Neuronal stem cell (in vitro differentiated cells): ENCODE data around the gene COX8A.

Source experiments
- DNase-seq: peaks from one replicate; pipeline ENCODE4 v3.0.0-alpha.2; 2013; ENCODE audit warnings: low spot score
- H2AFZ ChIP-seq: one replicate; pipeline ENCODE4 v1.6.1; 2013; ENCODE audit warnings: mild to moderate bottlenecking, low read length, inconsistent platforms
- H2AK5ac ChIP-seq: 2 replicates; pipeline ENCODE4 v1.6.1; 2013; ENCODE audit warnings: low read depth, mild to moderate bottlenecking, inconsistent platforms, low read length, moderate library complexity, mixed read lengths
- H2BK120ac ChIP-seq: 2 replicates; pipeline ENCODE4 v1.6.1; 2013; ENCODE audit warnings: low read depth, mild to moderate bottlenecking, inconsistent platforms, low read length, moderate library complexity, mixed read lengths
- H2BK12ac ChIP-seq: one replicate; pipeline ENCODE4 v1.6.1; 2013; ENCODE audit warnings: low read length, inconsistent platforms
- H2BK15ac ChIP-seq: 2 replicates; pipeline ENCODE4 v1.6.1; 2013; ENCODE audit warnings: mild to moderate bottlenecking, low read length, inconsistent platforms, mixed read lengths
- H2BK5ac ChIP-seq: one replicate; pipeline ENCODE4 v1.6.1; 2013; ENCODE audit warnings: inconsistent platforms, mild to moderate bottlenecking, low read length, moderate library complexity
- H3K14ac ChIP-seq: one replicate; pipeline ENCODE4 v1.6.1; 2013; ENCODE audit warnings: low read length, inconsistent platforms
- H3K18ac ChIP-seq: 2 replicates; pipeline ENCODE4 v1.6.1; 2013; ENCODE audit warnings: low read length, inconsistent platforms
- H3K23ac ChIP-seq: 2 replicates; pipeline ENCODE4 v1.6.1; 2013; ENCODE audit warnings: low read depth, mild to moderate bottlenecking, mixed read lengths, low read length, inconsistent platforms; ENCODE audit not compliant: poor library complexity
- H3K27ac ChIP-seq: replicated peaks from 3 replicates; pipeline ENCODE4 v1.5.1; 2013; ENCODE audit warnings: low read length, inconsistent platforms
- H3K27me3 ChIP-seq, 3 experiments: 2 replicates each; pipeline ENCODE4 v1.6.1; 2013; ENCODE audit warnings: low read length in 3 of 3, mild to moderate bottlenecking in 2 of 3, inconsistent platforms in 1 of 3, low read depth in 1 of 3, mixed read lengths in 1 of 3, moderate library complexity in 1 of 3; ENCODE audit not compliant: control insufficient read depth in 3 of 3, insufficient read depth in 3 of 3
- H3K36me3 ChIP-seq, 2 donors: replicated peaks in 1 of 2; 2 replicates each; pipeline ENCODE4 v1.6.1; 2013; ENCODE audit warnings: low read length in 2 of 2; ENCODE audit not compliant: control insufficient read depth in 2 of 2, insufficient read depth in 2 of 2
- H3K4ac ChIP-seq: 2 replicates; pipeline ENCODE4 v1.6.1; 2013; ENCODE audit warnings: inconsistent platforms, mild to moderate bottlenecking, low read length, moderate library complexity
- H3K4me1 ChIP-seq, 2 donors: 1 replicate in 1 of 2; 2 replicates in 1 of 2; pipeline ENCODE4 v1.6.1; 2013; ENCODE audit warnings: low read length in 2 of 2, low read depth in 1 of 2; ENCODE audit not compliant: control insufficient read depth in 2 of 2, insufficient read depth in 1 of 2
- H3K4me2 ChIP-seq: one replicate; pipeline ENCODE4 v1.6.1; 2013; ENCODE audit warnings: mild to moderate bottlenecking, low read length, inconsistent platforms; ENCODE audit not compliant: insufficient read depth, poor library complexity, severe bottlenecking
- H3K4me3 ChIP-seq, 2 donors: 2 replicates each; pipeline ENCODE4 v1.5.1; 2013; ENCODE audit warnings: low read length in 2 of 2, mild to moderate bottlenecking in 2 of 2, inconsistent platforms in 1 of 2, moderate library complexity in 1 of 2
- H3K79me1 ChIP-seq: one replicate; pipeline ENCODE4 v1.6.1; 2013; ENCODE audit warnings: low read depth, mild to moderate bottlenecking, inconsistent platforms, low read length, moderate library complexity
- H3K9ac ChIP-seq: one replicate; pipeline ENCODE4 v1.6.1; 2013; ENCODE audit warnings: mild to moderate bottlenecking, low read depth, low read length, inconsistent platforms; ENCODE audit not compliant: poor library complexity
- H3K9me3 ChIP-seq, 2 donors: replicated peaks in 1 of 2; 2 replicates each; pipeline versions ENCODE3 to v1.6.1; 2013; ENCODE audit warnings: low read length in 2 of 2, mild to moderate bottlenecking in 2 of 2, inconsistent platforms in 1 of 2, low read depth in 1 of 2, mixed read lengths in 1 of 2, moderate library complexity in 1 of 2; ENCODE audit not compliant: control insufficient read depth in 2 of 2, insufficient read depth in 1 of 2
- H4K8ac ChIP-seq: one replicate; pipeline ENCODE4 v1.6.1; 2013; ENCODE audit warnings: low read depth, mild to moderate bottlenecking, inconsistent platforms, low read length, moderate library complexity
- H4K91ac ChIP-seq: one replicate; pipeline ENCODE4 v1.6.1; 2013; ENCODE audit warnings: low read length, low read depth, mild to moderate bottlenecking, inconsistent platforms; ENCODE audit not compliant: poor library complexity
- WGBS, 2 donors: extraction: QIAGEN DNeasy Blood & Tissue Kit; methylation state at CpG; one replicate each; pipeline ENCODE4 v1.1.7; 2013; ENCODE audit warnings: missing lambda C conversion rate in 2 of 2, mixed read lengths in 1 of 2; ENCODE audit not compliant: insufficient read length in 2 of 2, insufficient replicate concordance in 1 of 2; ENCODE audit errors: extremely low coverage in 2 of 2; 5-methylcytosine and 5-hydroxymethylcytosine counted together

Gene COX8A

DNA sequence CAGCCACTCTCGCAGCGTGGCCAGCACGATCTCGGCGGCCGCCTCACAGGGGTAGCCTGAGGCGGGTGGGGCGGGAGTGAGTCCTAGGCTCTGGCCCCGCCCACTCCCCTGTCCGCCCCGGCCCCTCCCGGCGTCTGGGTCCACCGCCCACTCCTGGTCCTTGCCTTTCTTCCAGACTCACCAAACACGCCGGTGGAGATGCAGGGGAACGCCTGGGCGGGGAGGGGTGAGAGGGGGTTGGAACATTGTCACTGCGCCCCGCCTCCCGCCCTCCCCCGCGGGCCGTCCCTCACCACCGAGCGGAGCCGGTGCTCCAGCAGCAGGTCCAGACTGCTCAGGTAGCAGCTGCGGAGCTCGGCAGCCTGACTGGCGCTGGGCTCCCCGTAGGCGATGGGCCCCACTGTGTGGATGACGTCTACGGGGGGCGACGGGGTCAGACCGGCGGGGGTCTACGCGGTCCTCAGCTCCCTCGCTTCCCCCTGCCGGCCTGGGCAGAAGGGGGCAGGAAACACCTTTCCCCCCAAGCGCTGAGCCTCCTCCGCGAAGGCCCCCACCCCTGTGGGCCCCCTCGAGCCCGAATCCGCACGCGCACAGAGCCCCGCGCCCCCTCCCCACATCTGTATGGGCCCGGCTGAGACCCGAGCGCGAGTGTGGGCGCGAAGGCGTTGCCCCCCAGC lies 25.1 kb downstream of the COX8A start:
- Histone ChIP-seq H2AK5ac (peak overlapping the region; percentile 75), H2AFZ (no peak overlapping the region), H2BK5ac (peak overlapping the region; percentile 75), H2BK15ac (peak overlapping the region; percentile 43), H3K14ac (peak overlapping the region; percentile 97), H3K79me1 (peaks cover 9% of the 10 kb centered on the region), H3K4ac (no peak overlapping the region), H3K36me3 (peaks cover 22 to 51% of the 10 kb centered on the region in 2 donors), H2BK120ac (peak overlapping the region; percentile 99), H3K9ac (peak overlapping the region; percentile 89), H3K27ac (no peak overlapping the region), H3K27me3 (peaks cover 0 to 28% (median 0%) of the 10 kb centered on the region in 3 experiments), H4K8ac (no peak overlapping the region), H3K4me1 (peaks cover 0 to 17% of the 10 kb centered on the region in 2 donors), H4K91ac (peak overlapping the region; percentile 9), H3K4me2 (peak overlapping the region; percentile 83), H3K4me3 (peak overlapping the region in 1 of 2 donors; percentile 67), H3K18ac (peak overlapping the region; percentile 94), H3K23ac (peak overlapping the region; percentile 96), H2BK12ac (no peak overlapping the region), H3K9me3 (no peaks in the 10 kb centered on the region)
- no CpG with 5 or more reads among the region's 59 CpGs for WGBS, 2 donors
- peak; percentile 71 for DNase-seq

DNA sequence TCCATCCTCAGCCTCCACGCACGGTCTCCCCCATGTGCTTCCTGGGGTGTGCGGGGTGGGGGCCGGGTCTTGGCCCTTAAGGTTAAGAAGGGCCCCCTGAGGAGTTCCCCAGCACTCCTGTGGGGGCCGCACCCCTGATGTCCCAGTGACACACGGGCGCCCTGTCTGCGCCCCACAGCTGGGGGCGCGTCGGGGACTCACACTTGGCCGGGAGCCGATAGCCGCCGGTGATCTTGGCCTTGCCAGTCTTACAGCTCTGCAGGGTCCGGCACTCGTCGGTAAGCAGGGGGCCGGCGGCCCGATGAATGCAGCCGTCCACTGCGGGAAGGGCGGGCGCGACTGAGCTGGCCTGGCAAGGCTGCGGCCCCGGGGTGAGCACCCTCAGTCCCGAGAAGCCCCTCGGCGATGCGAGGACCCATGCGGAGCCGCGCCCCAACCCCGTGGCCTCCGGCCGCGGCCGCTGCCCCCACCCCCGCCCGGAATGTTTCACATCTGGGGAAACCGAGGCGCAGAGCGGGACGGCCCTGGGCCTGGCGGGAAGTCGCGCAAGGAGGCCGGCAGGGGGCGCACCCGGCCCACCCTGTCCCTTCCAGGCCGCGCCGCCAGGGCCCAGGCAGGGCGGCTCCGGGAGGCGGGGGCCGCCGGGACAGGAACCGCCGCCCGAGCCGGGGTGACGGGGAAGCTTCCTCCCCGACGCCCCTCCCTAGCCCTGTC lies 25.8 kb downstream of the COX8A start:
- Histone ChIP-seq H3K4me2 (peak overlapping the region; percentile 83), H3K9me3 (no peaks in the 10 kb centered on the region), H3K4me3 (peak overlapping the region in 1 of 2 donors; percentile 52), H3K14ac (no peak overlapping the region), H3K79me1 (peaks cover 7% of the 10 kb centered on the region), H4K91ac (no peak overlapping the region), H3K4ac (no peak overlapping the region), H3K27ac (no peak overlapping the region), H2AK5ac (peak overlapping the region; percentile 71), H3K23ac (no peak overlapping the region), H3K27me3 (peaks cover 0 to 29% (median 0%) of the 10 kb centered on the region in 3 experiments), H3K36me3 (peaks cover 22 to 44% of the 10 kb centered on the region in 2 donors), H2BK120ac (peak overlapping the region; percentile 28), H3K18ac (peak overlapping the region; percentile 85), H2BK15ac (no peak overlapping the region), H2BK12ac (no peak overlapping the region), H4K8ac (no peak overlapping the region), H2AFZ (no peak overlapping the region), H3K9ac (peak overlapping the region; percentile 21), H3K4me1 (peaks cover 0 to 17% of the 10 kb centered on the region in 2 donors), H2BK5ac (no peak overlapping the region)
- WGBS, 2 donors = no CpG with 5 or more reads among the region's 67 CpGs
- peak; percentile 77 for DNase-seq

DNA sequence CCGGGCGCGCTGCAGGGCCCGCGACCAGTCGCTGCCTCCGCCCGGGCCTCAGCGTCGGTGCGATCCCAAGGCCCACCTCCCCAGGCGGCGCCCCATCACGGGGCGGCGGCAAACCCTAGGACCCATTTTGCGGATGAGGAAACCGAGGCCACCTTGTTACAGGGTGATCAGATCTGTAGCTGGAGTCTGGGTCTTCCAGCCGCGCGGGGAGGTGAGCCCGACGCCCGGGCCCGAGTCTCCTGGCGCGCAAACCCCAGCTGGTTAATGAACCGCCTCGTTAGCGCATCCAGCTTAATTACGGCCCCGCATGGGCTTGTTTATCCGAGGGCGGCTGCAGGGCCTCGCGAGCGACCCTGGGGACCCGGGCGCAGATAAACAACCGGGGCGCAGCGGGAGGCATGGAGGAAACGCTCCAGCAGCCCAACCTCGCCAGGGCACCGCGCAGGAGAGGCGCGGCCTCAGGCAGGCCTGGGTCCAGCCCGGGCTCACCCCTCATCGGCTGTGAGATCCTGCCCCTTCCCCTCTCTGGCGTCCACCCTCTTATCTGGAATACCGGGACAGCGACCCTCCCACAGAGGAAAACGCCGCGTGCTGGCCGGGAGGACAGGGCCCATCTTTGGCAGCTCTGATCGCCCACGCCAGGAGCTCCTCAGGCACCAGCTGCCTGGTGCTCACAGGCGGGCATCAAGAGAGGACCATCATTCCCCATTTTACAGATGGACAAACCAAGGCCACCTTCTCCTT lies 26.5 kb downstream of the COX8A start:
- Histone ChIP-seq H3K4me3 (peak overlapping the region in 1 of 2 donors; percentile 52), H2AK5ac (peak overlapping the region; percentile 71), H3K18ac (peak overlapping the region; percentile 76), H3K27me3 (peaks cover 0 to 36% (median 0%) of the 10 kb centered on the region in 3 experiments), H2BK15ac (no peak overlapping the region), H2BK12ac (no peak overlapping the region), H3K4me2 (peak overlapping the region; percentile 83), H2BK120ac (peak overlapping the region; percentile 28), H2AFZ (no peak overlapping the region), H4K8ac (no peak overlapping the region), H3K79me1 (peaks cover 9% of the 10 kb centered on the region), H4K91ac (no peak overlapping the region), H3K4me1 (peaks cover 0 to 17% of the 10 kb centered on the region in 2 donors), H3K9me3 (no peaks in the 10 kb centered on the region), H3K23ac (peak overlapping the region; percentile 80), H2BK5ac (no peak overlapping the region), H3K14ac (peak overlapping the region; percentile 38), H3K36me3 (peaks cover 17 to 37% of the 10 kb centered on the region in 2 donors), H3K9ac (peak overlapping the region; percentile 21), H3K27ac (no peak overlapping the region), H3K4ac (no peak overlapping the region)
- WGBS, 2 donors = no CpG with 5 or more reads among the region's 60 CpGs
- no peak for DNase-seq
